GM18520 (cell line): ENCODE results near the gene GAB4.
"Not testable (repeated sequence)": the region's sequence is repeated elsewhere in the genome, so short reads cannot be mapped to it uniquely, and the experiment has no call there.

Experiments used
- ATAC-seq: cut with Tn5 transposase; IDR thresholded peaks from one replicate; pipeline ENCODE4 v1.9.1; 2021; ENCODE audit not compliant: unreplicated experiment

The GAB4 gene

GRCh38 chr22:16914911-16915310 lies 93.1 kb downstream of the GAB4 start:
- ATAC-seq: not testable (repeated sequence)

- ATAC-seq: no peak
Measured at GRCh38 chr22:16914006-16914405, 94.0 kb downstream of the GAB4 start.

- no peak for ATAC-seq
Measured at GRCh38 chr22:16912281-16912680, 95.7 kb downstream of the GAB4 start.
